NCI-H1694 treated with DMSO at 0.1 percent for 48 hours (cell line): Measurements from ENCODE around the gene FAM120AOS.
A peak's percentile ranks its signal among the peaks of the same experiment; 100 is the strongest.

Source experiments
- DNase-seq: peaks from one replicate; lab custom pipeline; 2025; lab: John Stamatoyannopoulos, UW

Gene FAM120AOS

DNA sequence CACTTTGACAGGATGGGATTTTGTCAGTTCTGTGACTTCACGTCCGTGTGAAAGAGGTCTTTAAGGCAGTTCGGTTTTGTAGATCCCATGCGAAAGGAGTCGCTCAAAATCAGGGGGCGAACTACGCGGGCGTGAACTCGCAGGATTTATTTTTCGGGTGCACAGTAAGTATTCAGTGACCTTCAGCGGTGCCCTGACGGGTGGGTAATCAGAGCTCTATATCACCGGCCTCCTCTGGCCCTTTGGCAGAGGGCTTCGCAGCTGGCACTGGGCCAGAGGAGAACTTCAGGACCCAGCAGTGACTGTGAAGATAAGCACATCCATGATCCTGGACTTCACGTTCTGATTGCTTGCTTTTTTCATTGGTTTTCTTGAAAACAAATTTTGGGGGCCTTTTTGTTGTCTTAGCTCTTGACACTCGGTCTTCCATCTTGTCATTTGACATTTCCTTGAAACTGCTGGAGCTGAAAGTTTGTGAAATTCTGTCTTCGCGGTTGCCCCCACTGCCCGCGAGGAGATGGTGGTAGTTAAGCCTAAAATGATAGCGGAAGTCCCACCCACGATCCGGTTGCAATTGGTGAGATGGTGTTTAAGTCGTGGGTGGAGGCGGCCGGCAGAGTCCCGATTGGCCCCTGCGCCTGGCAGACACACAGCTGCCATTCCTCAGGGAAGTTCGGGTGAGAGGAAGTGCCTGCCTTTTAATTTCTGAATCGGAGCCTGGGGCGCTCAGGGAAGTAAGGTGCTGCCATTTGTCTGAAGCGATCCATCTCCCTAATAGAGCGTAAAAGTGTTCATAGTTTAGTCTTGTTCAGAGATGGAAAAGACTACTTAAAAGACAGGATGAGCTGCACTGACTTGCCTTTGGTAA is at the start of gene FAM120AOS:
Gene FAM120AOS, minus strand, starts transcription at position 535 of the 868 bp plus-strand sequence. CDS start 872 bp downstream, outside the sequence.
- DNase-seq: peak; percentile 86

DNA sequence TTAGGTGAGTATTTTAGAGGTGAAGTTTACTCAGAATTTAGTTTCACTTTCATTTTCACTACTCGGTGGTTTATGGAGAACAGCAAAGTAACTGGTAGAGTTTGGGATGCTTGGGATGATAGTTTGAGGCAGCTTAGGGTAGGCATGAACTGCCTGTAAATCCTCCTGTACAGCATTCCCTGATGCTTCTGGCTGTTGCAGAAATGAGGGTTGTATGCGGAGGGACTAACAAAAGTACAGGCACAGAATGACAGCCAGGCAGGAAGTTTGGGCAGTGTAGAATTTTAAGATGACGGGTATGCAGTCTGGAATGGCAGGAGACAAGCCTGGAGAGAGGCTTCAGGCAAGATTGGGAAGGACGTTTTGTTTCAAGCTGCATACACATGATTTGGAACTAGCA is 48.0 kb upstream of the FAM120AOS start:
- DNase-seq: no peak

DNA sequence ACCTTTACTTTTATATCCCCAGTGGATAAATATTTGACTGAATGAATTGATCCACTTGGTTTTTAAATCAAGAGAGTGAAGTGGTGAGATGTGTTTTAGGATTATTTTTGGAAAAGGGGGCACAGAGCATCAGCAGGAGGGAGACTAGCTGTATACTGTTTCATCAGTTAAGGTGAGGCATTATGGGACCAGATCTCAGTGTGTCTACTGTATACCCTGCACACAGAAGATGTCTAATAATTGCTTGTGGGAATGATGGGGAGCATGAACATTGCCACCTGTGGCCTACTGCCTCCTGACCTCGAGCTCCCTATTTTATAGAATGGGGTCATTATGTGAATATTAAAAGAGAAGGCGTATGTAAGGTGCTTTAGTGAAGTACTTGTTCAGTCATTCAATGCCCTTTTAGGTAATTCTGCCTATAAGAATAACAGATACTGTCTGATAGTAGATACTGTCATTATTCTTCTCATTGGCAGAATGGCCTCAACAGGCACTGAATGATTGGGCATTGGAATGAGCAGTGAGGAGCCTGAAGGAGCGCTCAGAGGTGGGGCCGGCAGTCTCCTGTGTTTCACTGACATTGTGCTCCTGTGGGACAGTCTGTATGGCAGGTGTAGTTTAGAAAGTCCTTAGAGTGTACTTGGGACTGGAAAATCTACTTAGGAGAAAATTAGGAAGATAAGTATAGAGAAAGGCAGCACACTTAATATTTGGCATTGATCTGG is 47.4 kb upstream of the FAM120AOS start:
- DNase-seq: no peak

DNA sequence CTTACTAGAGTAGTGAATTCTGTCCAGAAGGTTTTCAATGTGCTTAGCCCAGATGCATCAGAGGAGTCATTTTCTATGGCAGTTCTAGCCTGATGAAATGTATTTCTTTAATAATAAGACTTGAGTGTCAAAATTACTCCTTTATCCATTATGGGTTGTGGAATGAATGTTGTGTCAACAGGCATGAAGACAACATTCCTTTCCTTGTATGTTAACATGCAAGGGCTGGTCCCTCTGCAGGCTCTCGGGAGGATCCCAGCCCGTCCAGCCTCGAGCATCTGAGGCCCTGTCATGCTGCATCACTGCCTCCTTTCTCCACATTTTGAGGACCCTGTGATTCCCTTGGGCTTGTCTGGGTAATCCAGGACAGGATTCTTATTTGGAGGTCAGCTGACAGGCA is 42.9 kb upstream of the FAM120AOS start:
- no peak for DNase-seq

DNA sequence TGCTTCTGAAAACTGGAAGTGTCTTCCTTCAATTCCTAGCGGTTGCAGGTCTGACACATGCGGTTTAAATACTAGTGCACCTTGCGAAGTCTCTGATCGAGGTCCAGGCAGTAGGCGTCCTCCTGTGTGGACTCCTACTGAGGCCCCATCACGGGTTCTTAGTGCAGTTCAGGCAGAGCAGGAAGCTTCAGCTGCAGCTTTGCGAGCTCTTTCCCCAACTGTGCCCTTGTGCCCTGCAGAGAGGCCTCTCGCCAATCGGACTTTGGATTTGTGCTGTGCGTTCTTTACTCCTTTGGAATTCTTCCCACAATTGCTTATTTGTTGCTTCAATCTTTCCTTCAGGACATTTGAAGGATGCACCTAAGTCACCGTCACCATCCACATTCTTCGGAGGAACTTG is 40.6 kb upstream of the FAM120AOS start:
- DNase-seq: no peak

DNA sequence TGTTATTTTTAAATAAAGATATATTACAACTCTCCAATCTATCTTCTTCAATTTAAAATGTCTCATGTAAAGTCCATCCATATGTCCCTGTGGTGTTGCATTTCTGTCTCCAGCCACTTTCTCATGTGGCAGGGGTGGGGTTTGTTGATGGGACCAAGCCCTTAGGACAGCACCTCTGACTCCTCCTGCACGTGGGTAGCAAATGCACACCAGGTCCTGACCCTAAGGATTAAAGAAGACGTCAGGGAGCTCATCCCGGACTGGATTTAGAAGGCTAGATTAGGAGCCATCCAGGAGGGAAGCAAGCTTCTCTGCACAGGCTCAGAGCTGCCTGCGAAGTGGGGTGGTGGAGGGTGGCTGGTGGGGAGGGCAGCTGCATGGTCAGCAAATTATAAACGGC is 38.9 kb upstream of the FAM120AOS start:
- DNase-seq: no peak

DNA sequence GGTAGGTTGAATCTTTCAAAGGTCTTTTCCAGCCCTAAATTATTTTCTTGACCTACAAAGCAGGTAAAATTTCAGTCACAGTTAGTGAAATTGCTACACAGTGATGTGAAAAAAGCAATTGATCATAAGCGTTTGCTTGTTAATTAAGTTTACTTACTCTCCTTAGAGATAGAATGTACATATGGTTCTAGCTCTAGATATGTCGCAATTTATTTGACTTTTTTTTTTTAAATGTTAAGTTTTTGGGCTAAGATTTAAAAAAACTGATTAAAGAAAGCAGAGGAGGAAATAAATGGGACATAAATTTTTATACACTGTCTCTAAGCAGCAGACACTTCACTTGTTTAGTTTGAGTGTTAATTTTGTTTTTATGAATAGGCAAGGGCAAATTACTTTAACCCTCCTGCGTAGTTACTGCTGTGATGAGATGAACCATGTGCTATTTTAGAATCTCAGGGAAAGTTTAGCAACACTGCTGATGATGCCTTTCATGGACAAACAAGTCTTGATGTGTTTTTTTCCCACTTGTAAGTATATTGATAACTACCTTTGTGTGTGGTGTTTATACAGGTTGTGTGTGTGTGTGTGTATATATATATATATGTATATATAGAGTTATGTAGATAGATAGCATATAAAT is 38.3 kb upstream of the FAM120AOS start:
- no peak for DNase-seq

DNA sequence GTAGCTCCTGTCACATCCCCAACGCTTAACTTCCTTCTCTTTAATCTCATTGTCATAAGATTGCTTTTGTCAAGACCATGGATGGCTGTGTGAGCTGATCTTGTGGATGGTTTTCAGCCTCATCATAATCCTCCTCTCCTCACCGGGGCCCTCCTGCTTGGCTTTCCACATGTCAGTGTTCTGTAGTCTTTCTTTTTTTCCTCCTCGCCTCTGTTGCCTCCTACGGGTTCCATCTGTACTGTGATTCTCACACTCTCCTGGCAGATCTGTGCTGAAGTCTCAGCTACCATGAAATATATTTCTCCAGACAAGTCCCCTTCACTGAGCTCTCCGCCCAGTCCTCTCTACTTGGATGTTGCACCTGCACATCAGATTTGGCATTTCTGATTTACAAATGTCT is 34.9 kb upstream of the FAM120AOS start:
- DNase-seq: no peak

DNA sequence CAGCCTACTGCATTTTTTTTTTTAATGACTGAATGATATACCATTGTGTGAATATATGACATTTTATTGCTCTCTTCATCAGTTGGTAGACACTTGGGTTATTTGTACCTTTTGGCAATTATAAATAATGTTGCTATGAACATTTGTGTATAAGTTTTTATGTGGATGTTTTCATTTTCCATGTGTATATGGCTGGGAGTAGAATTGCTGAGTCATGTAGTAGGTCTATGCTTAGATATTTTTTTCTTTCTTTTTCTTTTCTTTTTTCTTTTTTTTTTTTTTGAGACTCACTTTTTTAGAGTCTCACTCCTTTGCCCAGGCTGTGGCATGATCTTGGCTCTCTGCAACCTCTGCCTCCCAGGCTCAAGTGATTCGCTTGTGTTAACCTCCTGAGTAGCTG is 32.9 kb upstream of the FAM120AOS start:
- DNase-seq: no peak

DNA sequence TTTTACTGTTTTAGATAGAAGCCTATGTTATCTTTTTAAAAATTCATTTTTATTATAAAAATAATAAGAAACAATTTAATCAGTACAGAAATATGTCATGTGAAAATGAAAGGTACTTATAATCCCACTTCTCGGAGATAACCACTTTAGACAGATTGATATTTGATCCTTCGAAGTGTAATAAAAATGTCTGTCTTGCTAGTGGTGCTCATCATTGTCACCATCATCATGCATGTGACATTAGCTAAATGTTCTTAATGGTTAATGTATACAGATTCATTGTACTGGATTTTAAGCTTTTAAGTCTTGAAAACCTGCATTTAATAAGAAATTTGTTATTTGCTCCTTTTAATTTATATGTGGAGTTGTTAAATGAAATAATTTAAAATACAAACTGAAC is 30.1 kb upstream of the FAM120AOS start:
- DNase-seq: no peak

DNA sequence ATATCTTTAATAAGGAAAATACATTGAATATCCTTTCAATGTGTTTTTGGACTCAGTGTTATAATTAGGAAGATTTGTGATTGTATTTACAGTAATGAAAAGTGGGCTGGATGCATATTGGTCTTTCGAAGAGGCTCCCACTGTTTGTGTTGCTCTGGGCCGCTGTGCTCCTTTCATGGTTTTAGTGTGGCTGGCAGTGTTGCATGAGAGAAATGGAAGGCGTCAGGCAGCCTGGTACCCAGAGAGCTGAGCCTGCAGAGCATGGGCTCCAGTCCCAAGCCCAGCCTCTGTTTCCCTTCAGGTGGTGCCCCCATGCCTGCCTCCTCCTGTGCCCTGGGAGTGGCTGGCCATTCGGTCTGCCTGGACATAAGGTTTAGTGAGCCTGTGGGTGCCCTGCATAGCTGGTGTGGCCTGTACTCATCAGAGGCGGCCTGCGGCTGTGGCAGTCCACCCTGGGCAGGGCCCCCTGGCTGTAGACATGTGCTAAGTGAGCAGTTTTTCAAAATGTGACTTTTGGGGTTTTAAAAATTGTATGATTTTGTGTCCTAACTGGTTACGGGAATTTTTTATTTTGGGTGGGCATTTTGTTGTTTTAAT is 27.4 kb upstream of the FAM120AOS start:
- no peak for DNase-seq

DNA sequence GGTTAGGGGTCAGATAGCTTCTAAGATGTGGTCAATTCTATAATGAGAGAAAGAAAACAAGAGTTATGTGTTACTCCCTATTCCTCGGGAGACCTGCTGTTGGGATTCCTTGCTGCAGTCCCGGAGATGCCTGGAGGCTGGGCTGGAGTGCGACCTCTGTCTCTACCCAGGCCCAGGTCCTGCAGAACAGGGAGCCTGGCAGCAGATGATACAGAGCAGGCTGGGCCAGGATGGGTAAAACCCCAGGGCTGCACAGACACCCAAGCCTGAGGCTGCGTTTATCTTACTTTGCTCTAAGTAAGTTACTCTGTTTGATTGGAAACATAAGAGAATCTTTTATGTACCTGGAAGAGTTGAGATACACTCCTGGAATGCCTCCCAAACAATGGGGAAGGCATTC is 26.9 kb upstream of the FAM120AOS start:
- DNase-seq: no peak

DNA sequence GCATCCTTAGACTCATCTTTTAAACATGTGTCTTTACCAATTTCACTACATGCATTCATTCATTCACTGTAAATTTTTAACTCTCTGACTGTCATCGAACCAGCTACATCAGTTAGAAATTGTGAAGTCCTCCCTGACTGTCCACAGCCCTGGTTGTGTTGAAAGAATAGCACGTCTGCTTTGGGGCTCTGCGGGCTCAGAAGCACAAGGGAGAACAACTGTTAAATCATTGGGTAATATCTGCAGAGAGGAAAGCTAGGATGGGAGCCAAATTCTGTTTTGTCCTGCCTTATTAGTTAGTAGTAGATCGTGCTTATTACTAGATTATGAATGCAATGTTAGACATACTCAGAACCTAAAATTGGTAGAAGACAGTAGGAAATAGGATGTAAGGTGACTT is 26.3 kb upstream of the FAM120AOS start:
- DNase-seq: no peak

DNA sequence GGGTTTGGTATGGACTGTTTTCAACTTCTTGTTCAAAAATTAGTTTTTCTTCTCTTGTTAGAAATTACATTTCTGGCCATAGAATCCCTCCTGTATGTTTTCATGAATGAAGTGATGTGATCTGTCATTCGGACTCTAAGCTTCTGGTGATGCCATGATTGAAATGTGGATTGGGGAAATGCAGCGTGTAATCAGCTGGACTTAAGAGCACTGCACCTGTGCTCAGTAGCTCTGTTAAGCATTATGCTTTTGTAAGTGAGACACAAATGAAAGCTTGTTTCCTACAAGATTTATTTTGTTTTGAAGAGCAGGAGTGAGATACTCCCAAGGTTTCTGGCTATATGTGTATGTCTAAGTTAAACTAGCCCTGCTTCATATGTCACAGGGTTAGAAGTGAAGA is 24.0 kb upstream of the FAM120AOS start:
- DNase-seq: no peak

DNA sequence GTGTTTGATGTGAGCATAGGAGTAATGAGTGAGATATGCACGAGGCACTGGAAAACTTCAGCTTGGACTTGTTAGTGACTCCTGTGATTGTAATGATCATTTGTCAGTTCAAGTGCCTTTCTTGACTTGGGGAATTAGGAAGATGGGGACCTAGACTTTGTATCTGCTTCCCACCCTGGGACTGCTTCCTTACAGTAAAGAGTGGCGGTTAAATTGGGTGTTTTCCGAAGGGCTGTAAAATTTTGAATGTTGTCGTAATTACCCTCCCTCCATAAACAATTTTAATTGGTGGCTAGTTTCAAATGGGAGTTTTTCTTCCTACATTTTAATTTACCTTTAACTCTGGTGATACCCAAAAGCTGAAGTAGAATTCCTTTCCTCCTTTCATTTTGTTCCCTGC is 23.5 kb upstream of the FAM120AOS start:
- no peak for DNase-seq

DNA sequence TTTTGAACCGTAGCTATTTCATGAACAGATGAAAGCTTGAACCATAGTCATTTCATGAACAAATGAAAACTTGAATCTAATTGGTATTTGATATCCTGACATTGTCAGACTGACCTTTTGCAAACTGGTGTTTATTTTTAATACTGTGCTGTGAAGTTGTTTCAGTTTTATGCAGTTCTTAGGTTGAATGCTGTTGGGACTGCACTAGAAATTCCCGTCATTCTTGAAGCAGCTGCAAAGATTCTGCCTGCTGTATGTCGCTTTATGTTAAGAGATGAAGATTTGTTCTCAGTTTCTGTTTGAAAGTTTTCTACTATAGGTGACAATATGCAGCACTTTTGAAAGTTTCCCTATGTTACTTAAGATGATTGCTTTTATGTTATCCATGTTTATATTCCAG is 22.5 kb upstream of the FAM120AOS start:
- no peak for DNase-seq

DNA sequence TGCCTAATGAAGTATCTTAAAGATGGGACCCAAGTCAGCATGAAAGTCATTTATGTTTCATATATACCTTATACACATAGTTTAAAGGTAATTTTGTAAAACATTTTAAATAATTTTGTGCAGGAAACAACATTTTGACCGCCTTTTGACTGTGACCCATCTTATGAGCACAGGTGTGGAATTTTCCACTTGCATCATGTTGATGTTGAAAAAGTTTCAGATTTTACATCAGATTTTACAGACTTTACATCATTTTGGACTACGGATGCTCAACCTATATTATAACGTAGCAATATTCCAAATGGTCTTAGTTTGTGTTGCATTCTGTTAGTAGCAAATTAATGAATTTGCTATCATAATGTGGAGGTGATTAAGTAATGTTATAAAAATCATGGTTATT is 21.7 kb upstream of the FAM120AOS start:
- DNase-seq: no peak

DNA sequence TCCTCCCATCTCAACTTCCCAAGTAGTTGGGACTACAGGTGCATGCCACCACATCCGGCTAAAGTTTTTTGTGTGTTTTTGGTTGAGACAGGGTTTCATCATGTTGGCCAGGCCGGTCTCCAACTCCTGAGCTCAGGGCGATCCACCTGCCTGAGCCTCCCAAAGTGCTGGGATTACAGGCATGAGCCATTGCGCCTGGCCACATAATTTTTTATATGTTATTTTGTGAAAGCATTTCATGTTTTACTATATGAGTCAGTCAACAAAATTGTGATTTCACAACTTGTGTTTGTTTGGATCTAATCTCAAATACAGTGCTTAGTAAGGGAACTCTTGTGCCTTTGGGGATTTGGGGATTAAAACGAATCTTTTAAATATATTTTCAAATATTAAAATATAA is 20.0 kb upstream of the FAM120AOS start:
- DNase-seq: no peak

DNA sequence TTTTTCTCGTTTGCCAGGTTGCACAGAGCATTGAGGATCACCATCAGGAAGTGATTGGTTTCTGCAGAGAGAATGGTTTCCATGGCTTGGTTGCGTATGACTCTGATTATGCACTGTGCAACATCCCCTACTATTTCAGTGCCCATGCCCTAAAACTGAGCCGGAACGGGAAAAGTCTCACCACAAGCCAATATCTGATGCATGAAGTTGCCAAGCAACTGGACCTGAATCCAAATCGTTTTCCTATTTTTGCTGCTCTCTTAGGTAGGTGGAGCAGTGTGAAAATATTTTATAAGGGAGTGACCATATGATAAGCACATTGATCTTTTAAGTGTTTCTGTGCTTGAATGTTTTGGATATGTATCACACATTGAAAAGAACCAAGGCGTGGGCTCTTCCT is 17.7 kb upstream of the FAM120AOS start:
- DNase-seq: no peak

DNA sequence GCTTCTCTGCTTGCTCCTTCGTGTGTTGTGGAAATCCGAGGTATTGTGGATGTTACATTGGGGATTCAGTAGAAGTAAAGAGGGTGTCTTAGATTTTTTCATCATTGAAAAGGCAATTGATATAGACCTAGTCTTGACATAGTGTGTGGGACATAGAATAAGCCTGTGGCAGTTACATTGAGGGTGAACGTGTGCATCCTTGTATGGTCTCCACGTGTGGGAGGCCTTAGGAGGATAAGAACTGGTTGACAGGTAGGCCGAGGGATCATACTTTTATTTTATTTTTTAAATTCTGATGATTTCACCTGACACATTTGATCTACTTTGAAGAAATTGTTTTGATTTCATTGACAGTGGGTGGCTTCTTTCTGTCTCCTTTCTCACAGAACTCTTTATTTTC is 17.0 kb upstream of the FAM120AOS start:
- DNase-seq: no peak

DNA sequence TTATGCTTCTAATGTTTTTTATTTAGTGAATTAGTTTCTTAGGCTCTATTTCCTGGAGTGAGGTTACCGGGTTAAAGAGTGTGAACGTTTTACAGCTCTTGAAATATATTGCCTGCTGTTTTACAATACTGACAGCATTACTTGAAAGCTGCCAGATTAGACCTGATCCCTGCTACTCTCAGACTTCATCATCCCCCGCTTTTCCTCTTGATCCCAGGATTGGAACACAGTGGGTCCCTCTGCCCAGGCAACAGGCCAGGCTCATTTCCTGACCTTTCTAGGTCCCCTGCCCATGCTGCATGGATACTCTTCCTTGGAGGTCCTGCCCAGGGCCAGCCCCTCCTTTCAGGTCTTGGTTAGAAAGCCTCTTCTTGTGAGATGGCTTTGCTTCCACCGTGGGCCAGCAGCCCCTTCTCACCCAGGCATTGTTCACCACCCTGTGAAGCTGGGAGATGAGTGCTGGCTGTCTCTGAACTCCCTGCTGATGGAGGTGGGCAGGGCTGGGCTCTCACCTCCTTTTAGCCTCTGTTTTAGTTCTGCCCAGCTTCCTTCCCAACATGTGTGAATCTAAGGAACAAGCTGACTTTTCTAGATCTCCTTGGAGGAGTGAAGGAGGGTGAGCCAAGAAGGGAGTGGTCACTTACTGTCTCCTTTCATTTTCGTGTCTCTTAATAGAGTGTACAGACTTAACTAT is 15.5 kb upstream of the FAM120AOS start:
- no peak for DNase-seq

DNA sequence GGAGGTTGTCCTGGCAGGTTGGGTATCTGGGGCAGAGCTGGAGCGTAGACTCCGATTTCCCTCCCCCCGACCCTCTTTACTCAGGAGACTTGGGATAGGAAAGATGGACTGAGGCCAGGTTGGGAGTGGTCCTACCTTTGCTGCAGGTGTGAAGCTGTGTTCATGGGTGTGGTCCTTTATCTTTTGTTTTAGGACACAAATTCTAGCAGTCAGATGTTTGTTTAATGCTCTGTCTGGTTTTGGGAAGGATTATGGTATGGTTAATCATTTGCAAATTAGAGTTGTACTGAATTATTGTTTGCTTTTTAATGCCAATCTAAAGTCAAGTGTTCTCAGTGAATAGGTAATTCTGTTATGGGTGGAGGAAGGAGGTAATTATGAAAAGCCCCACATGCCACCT is 14.1 kb upstream of the FAM120AOS start:
- no peak for DNase-seq
